Gastroesophageal sphincter (tissue), 3 donors: ENCODE data around the gene AGL.
"Not testable (repeated sequence)": the region's sequence is repeated elsewhere in the genome, so short reads cannot be mapped to it uniquely, and the experiment has no call there.

ENCODE experiments used
- CTCF ChIP-seq, 4 experiments: fragments of 200-600 bp in 2 of 4; fragments of 450-650 bp in 2 of 4; sonication (generic) in 1 of 4; IDR thresholded peaks; one replicate each; pipeline ENCODE4 v1.5.1; 2017 to 2019; ENCODE audit warnings: antibody characterized with exemption in 4 of 4, mild to moderate bottlenecking in 2 of 4, moderate library complexity in 2 of 4
- POLR2A ChIP-seq, 2 donors: fragments of 450-650 bp; IDR thresholded peaks; one replicate each; pipeline ENCODE4 v1.6.1; 2017; ENCODE audit warnings: antibody characterized with exemption in 2 of 2, mild to moderate bottlenecking in 2 of 2, moderate library complexity in 1 of 2

GRCh38 chr1:99836171-99837103, 13.7 kb upstream of the AGL start:
- not testable (repeated sequence) for TF ChIP-seq POLR2A, CTCF (IDR thresholded peaks at IDR 0.05)
